Activated CD4-positive, alpha-beta T cell treated with anti-CD3 and anti-CD28 coated beads, Interleukin-2, amount 50 U/mL, for 16 hours (primary cell): ENCODE measurements around the gene NPHS1.
A peak's percentile ranks its signal among the peaks of the same experiment; 100 is the strongest.
"Not testable (repeated sequence)": the region's sequence is repeated elsewhere in the genome, so short reads cannot be mapped to it uniquely, and the experiment has no call there.

Experiments
- DNase-seq: peaks from one replicate; pipeline ENCODE4 v3.0.0-alpha.2; 2020

The NPHS1 gene, protein sequence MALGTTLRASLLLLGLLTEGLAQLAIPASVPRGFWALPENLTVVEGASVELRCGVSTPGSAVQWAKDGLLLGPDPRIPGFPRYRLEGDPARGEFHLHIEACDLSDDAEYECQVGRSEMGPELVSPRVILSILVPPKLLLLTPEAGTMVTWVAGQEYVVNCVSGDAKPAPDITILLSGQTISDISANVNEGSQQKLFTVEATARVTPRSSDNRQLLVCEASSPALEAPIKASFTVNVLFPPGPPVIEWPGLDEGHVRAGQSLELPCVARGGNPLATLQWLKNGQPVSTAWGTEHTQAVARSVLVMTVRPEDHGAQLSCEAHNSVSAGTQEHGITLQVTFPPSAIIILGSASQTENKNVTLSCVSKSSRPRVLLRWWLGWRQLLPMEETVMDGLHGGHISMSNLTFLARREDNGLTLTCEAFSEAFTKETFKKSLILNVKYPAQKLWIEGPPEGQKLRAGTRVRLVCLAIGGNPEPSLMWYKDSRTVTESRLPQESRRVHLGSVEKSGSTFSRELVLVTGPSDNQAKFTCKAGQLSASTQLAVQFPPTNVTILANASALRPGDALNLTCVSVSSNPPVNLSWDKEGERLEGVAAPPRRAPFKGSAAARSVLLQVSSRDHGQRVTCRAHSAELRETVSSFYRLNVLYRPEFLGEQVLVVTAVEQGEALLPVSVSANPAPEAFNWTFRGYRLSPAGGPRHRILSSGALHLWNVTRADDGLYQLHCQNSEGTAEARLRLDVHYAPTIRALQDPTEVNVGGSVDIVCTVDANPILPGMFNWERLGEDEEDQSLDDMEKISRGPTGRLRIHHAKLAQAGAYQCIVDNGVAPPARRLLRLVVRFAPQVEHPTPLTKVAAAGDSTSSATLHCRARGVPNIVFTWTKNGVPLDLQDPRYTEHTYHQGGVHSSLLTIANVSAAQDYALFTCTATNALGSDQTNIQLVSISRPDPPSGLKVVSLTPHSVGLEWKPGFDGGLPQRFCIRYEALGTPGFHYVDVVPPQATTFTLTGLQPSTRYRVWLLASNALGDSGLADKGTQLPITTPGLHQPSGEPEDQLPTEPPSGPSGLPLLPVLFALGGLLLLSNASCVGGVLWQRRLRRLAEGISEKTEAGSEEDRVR (N-terminal part only)

DNA sequence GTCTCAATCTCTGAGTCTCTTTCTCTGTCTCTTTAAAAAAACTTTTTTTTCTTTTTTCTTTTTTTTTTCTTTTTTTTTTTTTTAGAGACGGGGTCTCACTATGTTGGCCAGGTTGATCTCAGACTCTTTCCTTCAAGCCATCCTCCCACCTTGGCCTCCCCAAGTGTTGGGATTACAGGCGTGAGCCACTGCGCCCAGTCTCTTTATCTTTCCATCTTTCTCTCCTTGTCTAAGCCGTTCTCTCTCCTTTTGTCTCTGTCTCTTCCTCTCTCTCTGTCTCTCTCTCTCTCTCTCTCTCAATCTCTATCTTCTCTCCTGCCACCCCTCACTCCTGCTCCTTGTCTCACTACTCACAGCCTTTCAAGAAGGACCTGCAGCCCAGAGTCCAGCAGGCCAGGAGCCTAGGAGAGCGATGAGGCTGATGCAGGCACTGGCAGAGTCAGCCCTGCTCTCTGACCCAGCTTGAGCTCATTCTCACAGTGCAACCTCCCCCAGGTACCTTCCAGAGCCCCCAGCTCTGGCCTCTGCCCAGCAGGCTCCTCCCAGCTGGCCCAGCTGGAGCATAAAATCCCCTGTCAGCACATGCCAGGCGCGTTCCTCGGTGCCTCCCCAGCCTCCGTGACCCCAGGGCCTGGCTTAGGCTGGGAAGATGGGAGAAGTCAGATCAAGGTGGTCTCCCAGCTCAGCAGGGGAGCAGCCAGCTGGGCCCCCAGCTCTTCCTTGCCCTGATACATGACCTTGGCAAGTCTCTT, at the start of gene NPHS1:
Gene NPHS1, minus strand, starts transcription at position 476 of the 752 bp plus-strand sequence. CDS start 667 bp downstream, outside the sequence.
- DNase-seq: no peak

DNA sequence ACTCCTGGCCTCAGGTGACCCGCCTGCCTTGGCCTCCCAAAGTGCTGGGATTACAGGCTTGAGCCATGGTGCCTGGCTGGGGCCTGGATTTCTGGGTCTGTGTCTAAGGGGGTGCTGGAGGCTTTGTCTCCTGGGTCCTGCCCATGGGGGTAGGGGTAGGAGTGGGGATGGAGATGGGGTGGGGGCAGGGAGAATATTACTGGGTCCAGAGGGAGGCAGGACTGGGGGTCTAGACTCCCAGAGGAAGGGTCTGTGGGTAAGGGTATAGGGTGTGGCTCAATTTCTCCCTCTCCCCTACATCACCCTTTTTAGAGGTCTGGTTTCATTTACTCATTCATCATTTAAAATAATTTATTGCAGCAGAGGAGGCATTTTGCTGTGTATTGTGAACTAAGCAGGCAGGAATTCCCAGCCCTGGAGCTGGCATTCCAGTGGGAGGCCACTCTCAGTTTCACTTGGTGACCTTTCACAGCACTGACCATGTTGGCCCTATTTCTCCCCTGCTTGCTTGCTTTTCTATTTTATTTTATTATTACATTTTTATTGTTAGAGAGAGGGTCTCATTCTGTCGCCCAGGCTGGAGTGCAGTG, 48.8 kb upstream of the NPHS1 start:
- no peak for DNase-seq

DNA sequence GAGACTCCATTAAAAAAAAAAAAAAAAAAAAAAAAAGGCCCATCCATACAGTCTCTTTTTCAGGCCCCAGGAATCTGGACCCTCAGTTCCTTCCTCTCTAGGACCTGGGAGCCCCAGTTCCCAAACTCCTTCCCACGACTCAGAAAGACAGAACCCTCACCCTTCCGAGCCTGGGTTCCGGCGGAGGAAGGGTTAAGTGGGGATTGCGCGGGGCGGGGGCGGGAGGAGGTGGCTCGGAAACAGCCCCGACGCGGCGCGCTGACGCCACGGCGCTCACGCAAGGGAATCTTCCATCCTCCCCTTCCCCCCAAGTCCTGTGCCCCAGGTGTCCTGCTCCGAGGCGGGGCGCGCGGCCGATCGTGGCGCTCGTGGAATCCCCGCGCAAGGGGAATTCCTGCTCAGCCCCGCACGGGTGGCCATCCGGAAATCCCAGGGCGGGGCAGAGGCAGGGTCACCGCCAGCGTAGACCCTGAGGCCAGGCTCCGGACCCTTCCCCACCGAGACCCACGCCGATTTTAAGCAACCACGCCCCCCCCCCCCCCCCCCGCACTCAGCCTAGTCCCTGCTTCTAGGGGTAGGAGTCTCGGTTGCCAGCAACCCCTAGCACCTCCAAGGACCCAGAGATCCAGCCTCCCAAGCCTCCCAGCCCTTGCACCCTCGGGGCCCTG, 47.4 kb upstream of the NPHS1 start:
- peak; percentile 90 for DNase-seq

DNA sequence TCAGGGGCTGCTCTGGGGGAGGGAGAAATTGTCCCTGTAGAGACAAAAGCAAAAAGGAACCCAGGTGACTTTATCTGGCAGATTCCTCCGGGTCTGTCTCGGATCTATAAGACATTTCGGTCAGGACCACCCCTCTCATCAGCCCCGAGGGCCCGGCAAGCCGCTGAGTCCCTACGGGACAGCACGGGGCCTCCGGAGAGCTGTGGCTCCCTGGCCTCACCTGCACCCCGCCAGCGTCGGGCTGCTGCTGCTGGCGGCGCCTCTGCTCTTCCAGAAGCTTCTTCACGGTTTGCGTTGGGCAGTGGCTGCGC, 46.1 kb upstream of the NPHS1 start:
- DNase-seq: no peak

DNA sequence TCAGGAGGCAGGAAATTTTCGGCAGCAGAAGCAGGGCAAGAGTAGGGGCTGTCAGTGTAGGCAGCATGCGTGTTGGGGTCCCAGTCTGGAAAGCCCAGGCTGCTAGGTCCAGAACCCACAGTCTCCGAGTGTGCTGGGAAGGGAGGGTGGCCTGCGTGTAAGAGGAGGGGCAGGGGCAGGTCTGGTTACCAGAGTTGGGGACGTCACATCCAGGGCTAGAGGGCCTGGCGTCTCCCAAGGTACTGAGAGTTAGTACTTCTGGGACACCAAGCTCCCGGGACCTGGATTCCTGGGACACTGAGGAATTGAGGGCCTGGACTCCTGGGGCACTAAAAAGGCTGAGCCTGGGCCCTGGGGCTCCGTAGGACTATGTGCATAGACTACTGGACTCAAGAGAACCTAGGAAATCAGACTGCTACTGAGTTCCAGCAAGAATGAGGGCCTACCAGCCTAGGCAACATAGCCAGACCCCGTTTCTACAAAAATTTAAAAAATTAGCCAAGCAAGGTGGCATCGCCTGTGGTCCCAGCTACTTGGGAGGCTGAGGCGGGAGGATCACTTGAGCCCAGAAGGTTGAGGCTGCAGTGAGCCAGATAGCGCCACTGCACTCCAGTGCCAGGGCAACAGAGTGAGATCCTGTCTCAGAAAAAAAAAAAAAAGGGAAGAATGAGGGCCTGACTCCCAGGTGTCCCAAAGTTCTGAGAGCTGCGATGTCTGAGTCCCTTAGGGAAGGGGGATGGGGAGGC, 45.6 kb upstream of the NPHS1 start:
- no peak for DNase-seq

DNA sequence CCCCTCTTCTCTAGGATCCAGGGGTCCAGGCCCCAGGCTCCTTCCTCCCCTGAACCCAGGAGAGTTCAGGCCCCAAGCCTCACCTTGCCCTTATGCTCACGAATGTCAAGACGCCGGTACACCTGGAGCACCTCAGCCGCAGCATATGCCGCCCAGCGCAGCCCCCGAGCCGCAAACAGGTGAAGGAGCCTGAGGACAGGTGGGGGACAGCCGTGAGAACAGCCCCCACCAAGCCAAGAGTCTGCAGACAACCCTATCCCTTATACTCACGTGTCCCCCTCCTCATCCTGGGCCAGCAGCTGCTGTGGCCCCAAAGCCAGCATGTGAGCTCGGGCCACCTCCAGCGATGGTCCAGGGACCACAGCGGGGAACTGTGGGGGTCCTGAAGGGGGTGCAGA, 44.3 kb upstream of the NPHS1 start:
- DNase-seq: no peak

DNA sequence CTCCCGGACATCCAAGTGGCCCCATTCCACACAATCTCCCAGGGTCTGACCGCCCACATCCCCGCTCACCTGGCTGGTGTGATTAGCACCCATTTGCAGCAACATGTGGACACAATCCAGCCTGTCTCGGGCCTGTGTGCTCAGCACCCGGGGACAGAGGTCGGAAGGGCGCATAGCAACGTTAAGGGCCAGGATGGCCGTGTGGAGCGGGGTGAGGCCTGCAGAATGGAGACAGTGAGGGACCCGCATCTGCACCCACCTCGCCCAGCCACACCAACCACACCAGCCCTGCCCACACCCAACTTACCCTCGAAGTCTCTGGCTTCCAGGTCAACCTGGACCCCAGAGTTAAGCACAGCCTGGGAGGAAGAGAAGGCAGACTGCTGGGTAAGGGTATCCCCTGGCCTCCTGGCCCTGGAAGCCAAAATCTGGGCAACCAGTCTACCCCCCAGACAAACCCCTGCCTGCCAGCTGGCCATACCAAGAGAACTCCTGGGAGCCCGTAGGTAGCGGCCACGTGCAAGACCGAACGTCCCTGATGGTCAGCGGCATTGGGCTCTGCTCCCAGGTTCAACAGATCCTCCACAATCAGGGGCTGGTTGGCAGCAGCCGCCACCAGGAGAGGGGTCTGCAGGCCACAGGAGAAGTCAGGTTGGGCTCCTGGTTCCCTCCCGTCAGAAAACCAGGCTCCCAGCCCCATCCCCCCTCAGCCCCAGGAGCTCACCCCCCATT, 43.8 kb upstream of the NPHS1 start:
- DNase-seq: no peak

DNA sequence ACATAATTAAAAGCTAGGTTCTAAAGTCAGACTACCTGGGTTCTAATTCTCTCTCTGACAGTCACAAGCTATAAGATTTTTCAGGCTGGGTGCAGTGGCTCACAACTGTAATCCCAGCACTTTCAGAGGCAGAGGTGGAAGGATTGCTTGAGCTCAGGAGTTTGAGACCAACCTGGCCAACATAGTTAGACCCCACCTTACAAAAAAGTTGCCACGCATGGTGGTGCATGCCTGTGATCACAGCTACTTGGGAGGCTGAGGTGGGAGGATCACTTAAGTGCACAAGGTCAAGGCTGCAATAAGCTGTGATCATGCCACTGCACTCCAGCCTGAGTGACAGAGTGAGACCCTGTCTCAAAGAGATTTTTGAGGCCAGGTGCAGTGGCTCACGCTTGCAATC, 42.0 kb upstream of the NPHS1 start:
- DNase-seq: no peak

DNA sequence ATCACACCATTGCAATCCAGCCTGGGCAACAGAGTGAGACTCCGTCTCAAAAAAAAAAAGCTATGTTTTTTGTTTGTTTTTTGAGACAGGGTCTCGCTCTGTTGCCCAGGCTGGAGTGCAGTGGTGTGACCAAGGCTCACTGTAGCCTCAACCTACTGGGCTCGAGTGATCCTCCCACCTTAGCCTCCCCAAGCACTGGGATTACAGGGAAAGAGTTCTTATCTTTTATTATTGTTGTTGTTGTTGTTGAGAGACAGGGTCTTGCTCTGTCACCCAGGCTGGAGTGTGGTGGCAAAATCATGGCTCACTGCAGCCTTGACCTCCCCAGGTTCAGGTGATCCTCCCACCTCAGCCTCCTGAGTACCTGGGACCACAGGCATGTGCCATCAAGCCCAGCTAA, 39.5 kb upstream of the NPHS1 start:
- not testable (repeated sequence) for DNase-seq

DNA sequence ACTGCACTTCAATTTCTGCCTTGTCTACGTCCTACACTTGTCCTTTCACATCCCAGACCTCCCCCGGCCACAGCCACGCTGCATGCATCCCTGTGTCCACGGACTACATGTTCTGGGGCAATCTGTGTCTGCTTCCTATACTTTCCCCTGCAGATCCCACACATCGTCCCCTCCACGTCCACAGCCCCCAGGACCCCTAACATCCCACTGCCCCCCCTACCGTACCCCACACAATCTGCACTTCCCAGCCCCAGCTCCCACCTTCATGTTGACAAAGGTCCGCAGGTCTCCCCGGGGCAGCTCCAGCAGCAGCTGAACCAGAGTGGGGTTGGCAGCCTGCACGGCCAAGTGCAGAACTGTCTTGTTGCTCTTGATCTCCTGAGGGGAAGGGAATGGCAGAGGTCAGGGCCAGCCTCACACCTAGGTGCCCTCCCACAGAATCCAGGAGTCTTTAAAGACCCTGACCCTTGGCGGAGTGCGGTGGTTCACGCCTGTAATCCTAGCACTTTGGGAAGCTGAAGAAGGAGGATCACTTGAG, 37.9 kb upstream of the NPHS1 start:
- DNase-seq: no peak

DNA sequence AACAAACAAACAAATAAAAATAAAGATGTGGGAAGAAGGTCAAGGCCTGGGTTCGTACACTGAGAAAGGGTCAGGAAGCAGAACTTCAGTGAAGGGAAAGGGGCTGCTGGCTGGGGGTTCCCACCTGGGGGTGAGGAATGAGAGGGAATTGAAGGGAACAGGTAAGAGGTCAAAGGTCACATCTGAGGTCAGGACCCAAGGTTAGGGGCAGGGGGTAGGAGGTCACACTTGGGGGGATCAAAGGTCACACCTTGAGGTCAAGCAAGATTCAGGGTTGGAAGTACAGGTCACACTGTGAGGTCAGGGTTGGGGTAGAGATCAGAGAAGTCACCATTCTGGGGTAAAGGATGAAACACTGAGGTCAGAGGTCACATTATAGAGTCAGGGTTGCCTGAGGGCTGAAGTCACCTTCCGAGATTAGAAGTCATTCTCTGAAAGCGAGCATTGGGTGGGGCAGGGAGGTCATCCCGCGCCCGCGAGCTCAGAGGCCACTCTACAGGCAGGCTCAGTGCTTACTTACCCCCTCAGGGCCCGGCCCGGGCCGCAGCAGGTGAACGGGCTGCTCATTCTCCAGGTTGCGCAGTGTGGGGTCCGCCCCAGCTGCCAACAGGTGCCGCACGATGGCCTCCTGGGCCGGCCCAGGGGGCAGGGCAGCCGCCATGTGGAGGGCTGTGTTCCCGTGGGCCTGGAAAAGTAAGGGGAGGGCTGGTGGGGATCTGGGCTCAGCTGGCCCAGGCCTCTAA, 37.2 kb upstream of the NPHS1 start:
- no peak for DNase-seq

DNA sequence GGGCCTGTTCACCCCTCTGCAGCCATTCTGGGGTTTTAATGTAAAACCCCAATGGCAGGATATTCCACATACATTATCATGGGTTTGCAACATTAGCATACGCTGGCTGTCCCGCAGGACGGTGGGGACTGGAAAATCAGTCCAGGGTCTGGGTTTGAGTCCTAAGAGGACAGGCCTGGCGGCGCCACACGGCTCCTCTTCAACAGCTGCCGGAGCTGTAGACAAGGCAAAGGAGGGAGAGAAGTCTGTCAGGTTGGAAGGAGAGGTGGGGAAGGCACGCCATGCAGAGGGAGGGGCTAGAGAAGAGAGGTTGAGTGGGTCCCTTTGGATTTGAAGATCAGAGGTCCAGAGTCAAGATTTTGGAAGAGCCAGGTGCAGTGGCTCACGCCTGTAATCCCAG, 36.1 kb upstream of the NPHS1 start:
- DNase-seq: no peak

DNA sequence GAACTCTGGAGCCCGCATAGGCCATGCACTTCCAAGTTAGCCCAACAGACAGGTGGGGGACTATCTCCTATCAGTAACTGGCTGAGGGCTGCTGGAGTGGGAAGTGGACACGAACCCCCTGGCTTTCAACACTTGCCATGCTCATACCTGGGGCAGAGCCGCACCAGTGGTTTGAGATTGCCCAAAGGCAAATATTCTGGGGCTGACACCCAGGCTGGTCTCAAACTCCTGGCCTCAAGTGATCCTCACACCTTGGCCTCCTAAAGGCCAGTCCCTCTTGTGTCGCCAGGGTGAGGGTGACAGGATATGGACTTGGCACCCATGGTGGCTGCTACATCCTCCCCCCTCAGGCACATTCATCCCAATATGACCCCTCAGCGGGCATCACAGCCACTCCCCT, 34.9 kb upstream of the NPHS1 start:
- no peak for DNase-seq

DNA sequence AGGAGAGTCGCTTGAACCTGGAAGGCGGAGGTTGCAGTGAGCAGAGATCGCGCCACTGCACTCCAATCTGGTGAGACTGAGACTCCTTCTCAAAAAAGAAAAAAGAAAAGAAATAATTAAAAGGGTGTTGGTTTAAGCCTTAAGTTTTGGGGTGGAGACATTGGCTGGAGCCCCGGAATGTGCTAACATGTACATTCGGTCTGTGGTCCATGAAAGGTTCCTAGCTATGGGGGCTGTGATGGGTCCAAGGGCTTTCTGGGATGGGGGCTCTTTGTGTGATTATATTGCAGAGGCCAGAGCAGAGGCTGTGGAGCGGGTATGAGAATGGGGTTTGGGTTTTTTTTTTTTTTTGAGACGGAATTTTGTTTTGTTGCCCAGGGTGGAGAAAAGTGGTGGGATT, 33.6 kb upstream of the NPHS1 start:
- no peak for DNase-seq

DNA sequence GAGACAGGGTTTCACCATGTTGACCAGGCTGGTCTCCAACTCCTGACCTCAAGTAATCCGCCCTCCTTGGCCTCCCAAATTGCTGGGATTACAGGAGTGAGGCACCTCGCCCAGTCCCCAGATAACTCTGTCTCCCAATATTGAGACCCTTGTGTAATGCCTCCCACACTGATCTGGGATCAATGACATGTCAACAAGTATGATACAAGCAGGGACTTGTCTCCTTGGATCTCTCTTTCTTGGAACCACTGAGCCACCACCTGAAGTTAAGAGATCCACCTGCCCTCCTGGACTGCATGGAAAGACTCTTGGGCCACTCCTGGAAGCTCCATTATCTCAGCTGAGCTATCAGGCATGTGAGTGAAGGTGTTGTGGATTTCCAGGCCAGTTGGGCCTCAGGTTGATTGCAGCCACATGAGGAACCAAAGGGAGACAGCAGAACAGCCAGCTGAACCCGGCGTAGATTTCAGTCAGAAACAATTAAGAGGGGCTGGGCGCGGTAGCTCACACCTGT, 33.0 kb upstream of the NPHS1 start:
- no peak for DNase-seq

DNA sequence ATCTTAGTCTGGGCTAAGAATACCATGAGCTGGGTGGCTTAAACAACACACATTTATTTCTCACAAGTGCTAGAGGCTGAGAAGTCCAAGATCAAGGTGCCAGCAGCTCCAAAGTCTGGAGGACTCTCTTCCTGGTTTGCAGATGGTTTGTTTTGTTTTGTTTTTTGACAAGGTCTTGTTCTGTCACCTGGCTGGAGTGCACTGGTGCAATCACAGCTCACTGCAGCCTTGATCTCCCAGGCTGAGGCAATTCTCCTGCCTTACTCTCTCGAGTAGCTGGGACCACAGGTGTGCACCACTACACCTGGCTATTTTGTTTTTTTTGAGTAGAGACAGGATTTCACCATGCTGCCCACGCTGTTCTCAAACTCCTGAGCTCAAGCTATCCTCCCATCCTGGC, 31.6 kb upstream of the NPHS1 start:
- no peak for DNase-seq

DNA sequence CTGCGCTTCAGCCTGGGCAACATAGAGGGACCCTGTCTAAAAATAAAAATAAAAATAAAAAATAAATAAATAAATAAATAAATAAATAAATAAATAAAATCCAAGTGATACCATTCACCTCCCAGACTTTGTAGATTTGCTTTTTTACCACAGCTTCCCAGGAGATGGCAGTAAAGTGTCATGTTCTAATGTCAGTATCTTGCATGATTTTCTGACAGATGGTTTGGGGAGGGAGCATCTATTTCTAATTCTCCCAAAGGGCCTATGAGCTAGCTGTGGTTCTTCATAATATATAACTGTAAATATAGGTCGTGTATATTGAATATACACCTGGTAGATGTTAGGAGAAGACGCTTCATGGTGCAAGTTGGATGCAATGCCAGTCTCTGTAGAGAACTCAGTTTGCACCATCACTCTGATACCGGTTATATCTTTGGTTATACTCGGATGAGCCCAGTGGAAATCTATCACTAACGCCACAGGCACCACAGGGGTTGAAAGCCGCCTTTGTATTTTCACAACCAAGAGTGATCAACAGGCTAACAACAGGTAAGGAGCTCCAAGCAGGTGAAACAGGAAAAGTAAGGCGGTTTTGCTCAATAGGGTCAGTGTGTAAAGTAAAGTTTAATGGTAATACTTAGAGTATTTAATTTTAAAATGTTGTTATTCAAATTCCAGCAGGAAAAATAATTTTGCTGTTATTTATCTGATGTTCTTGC, 30.0 kb upstream of the NPHS1 start:
- DNase-seq: peak; percentile 68

DNA sequence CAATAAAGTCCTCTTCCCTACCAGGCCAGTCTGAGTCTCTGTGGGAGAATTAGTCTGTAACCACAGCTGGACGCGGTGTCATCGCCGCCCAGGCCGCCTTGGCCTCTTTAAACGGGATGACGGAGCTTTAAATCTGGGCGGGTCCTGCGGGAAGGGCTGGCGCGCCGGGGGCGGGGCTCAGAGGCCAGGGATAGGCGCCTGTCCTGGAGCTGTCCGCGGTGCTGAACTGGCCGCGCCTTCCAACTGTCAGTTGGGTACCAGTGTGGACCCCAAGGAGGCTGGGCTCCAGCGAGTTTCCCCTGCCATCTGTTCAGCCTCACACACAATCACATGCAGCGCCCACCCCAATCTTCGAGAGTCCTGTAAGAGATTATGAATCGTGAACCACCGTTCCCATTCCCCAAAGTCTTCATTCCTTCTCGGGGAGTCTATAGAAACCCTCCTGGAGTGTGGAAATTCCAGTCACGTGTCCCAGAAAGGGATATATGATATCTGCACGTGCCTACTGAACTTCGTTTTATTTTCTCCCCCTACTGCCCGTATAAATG, 27.5 kb upstream of the NPHS1 start:
- peak; percentile 80 for DNase-seq
